HepG2 (cell line): ENCODE data around the gene ZFYVE27. TPM values are rescaled to one million over a fixed set of nuclear protein-coding genes. Genes with fewer than 3 reads are reported as not detected.

ENCODE experiments used
- LRRFIP1 ChIP-seq: sonication (generic); formaldehyde crosslinking; conservative IDR thresholded peaks from 2 replicates; pipeline ENCODE4 v1.4.0; 2020; ENCODE audit warnings: missing genetic modification reagents
- MTA1 ChIP-seq: sonication (generic); formaldehyde crosslinking; IDR thresholded peaks from 2 replicates; pipeline ENCODE4 v1.4.0; 2020; ENCODE audit warnings: missing genetic modification reagents, mild to moderate bottlenecking, borderline replicate concordance
- ZBTB10 ChIP-seq: sonication (generic); formaldehyde crosslinking; IDR thresholded peaks from 2 replicates; pipeline ENCODE4 v1.4.0; 2020; ENCODE audit warnings: missing genetic modification reagents, borderline replicate concordance
- ZBTB40 ChIP-seq, 2 experiments: fragments of 450-650 bp in 1 of 2; sonication (generic) in 1 of 2; formaldehyde crosslinking in 1 of 2; IDR thresholded peaks; 2 replicates each; pipeline versions ENCODE4 v1.6.1 to v1.8.0; 2016 to 2022; ENCODE audit warnings: antibody characterized with exemption in 1 of 2, mild to moderate bottlenecking in 1 of 2, missing genetic modification reagents in 1 of 2
- ZFP1 ChIP-seq: IDR thresholded peaks from 2 replicates; pipeline ENCODE4 v1.6.1; 2016
- ZNF724P ChIP-seq: sonication (generic); formaldehyde crosslinking; IDR thresholded peaks from 2 replicates; pipeline ENCODE4 v1.8.0; 2022; ENCODE audit warnings: missing genetic modification reagents, borderline replicate concordance
- ZNF776 ChIP-seq: sonication (generic); formaldehyde crosslinking; IDR thresholded peaks from 2 replicates; pipeline ENCODE4 v1.4.0; 2020; ENCODE audit warnings: mild to moderate bottlenecking, missing genetic modification reagents
- polyA plus RNA-seq, 8 experiments: library from polyadenylated mRNA; depleted of rRNA in 3 of 8; stranded (reverse) in 7 of 8; unstranded in 1 of 8; fragments of >200 nt; fragmentation: Illumina TruSeq in 4 of 8; extraction: Trizol in 4 of 8; gene quantifications; 2 replicates each; pipeline versions ENCODE4 v1.2.1 to v1.2.3, GENCODE V29; 2011 to 2016; ENCODE audit warnings: low read depth in 4 of 8, missing spikeins in 1 of 8, mixed read lengths in 1 of 8; ENCODE audit not compliant: insufficient read depth in 1 of 8
- total RNA-seq, 5 experiments: library from RNA; depleted of rRNA; stranded (reverse); fragments of >200 nt; fragmentation: Illumina TruSeq; extraction: Trizol; gene quantifications; 2 replicates each; pipeline ENCODE4 v1.2.3, GENCODE V29; 2016; ENCODE audit warnings: low read depth in 1 of 5
- TF ChIP-seq, protein P1 (sequence below): sonication (generic); formaldehyde crosslinking; IDR thresholded peaks from 2 replicates; pipeline ENCODE4 v1.9.0; 2021; ENCODE audit warnings: missing genetic modification reagents, mild to moderate bottlenecking, borderline replicate concordance
- TF ChIP-seq, protein P2 (sequence below): sonication (generic); formaldehyde crosslinking; IDR thresholded peaks from 2 replicates; pipeline ENCODE4 v1.4.0; 2020; ENCODE audit warnings: low read depth, mild to moderate bottlenecking, missing genetic modification reagents

ZFYVE27 gene
- total and polyA plus RNA-seq, 2 of the 13 experiments (the other 11 are each of a cell fraction or from before 2014, with no cell fraction given), result 19.7 to 20.5 TPM

DNA sequence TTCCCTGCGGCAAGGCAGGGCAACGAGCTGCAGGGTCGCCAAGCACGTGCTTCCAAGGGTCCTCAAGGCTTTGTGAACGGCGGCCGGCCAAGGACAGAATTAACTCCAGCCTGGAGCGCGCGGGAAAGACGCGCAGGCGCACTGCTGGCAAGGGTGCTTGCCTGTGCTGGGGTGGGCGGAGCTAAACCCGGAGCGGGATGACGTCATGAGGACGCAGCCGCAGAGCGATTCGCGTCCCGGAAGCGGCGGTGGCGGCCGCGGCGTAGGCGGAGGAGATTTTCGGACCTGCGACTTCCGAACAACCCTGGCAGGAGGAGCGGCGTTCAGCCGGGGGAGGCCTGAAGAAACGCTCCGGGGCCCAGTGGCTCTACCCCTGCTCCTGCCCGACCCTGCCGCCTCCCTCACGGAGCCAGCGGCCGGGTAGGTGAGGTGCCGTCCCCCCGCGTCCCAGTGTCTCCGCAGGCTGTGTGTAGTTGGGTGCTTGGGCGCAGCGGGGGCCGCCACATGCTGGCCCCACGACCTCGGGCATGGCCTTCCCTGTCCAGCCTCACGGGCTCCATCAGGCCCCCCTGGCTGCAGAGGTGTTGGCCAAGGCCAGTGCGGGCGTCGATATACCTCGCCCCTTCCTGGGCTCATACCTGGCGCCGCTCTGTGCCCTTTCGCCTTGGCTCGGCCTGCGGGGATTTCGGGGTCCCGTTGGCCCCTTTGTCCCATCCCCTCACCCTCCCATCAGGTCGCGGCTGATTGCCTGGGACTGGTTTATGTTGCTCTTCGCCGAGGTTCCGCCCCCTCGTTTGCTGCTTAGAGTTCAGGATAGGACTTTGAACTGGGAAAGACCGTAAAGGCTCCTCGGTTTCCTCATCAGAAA, at the start of gene ZFYVE27 (continued):
- TF ChIP-seq LRRFIP1 (CRISPR knock-in tag) (0 out of 2 replicates have a peak, but pooled peaks have one; percentile 84), ZBTB40 (IDR thresholded peaks at IDR 0.05) (no peak), ZBTB40 (CRISPR knock-in tag; IDR thresholded peaks at IDR 0.05) (peak; percentile 86; the same call in 1 of the 2 replicates), ZFP1 (CRISPR knock-in tag) (peak; percentile 87), ZNF776 (CRISPR knock-in tag) (peak; percentile 95), ZBTB10 (CRISPR knock-in tag) (peak; percentile 83; the same call in 1 of the 2 replicates), ZNF724P (CRISPR knock-in tag) (peak; percentile 96), MTA1 (CRISPR knock-in tag) (no peak; the same call in 1 of the 2 replicates)
- TF ChIP-seq, protein P1, sequence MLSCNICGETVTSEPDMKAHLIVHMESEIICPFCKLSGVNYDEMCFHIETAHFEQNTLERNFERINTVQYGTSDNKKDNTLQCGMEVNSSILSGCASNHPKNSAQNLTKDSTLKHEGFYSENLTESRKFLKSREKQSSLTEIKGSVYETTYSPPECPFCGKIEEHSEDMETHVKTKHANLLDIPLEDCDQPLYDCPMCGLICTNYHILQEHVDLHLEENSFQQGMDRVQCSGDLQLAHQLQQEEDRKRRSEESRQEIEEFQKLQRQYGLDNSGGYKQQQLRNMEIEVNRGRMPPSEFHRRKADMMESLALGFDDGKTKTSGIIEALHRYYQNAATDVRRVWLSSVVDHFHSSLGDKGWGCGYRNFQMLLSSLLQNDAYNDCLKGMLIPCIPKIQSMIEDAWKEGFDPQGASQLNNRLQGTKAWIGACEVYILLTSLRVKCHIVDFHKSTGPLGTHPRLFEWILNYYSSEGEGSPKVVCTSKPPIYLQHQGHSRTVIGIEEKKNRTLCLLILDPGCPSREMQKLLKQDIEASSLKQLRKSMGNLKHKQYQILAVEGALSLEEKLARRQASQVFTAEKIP (CRISPR knock-in tag), result no peak
- TF ChIP-seq, protein P2, sequence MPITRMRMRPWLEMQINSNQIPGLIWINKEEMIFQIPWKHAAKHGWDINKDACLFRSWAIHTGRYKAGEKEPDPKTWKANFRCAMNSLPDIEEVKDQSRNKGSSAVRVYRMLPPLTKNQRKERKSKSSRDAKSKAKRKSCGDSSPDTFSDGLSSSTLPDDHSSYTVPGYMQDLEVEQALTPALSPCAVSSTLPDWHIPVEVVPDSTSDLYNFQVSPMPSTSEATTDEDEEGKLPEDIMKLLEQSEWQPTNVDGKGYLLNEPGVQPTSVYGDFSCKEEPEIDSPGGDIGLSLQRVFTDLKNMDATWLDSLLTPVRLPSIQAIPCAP (CRISPR knock-in tag), result peak; percentile 93; the same call in 1 of the 2 replicates
